Left lung (tissue), 10 donors: ENCODE data around the gene POLR3GL. TPM values are rescaled to one million over a fixed set of nuclear protein-coding genes. Genes with fewer than 3 reads are reported as not detected.

ENCODE experiments used
- ATAC-seq: fragments of 200-7000 bp; cut with Tn5 transposase; one replicate; pipeline ENCODE4 v1.9.1; 2020; ENCODE audit warnings: moderate library complexity
- DNase-seq, 4 donors: peaks; one replicate each; pipeline ENCODE4 v3.0.0-alpha.2; 2013 to 2020
- H3K27ac ChIP-seq, 2 donors: fragments of 200-600 bp; sonication (generic) in 1 of 2; one replicate each; pipeline versions ENCODE4 v1.5.0 to v1.8.0; 2020 to 2021
- H3K27me3 ChIP-seq, 2 donors: fragments of 200-600 bp; sonication (generic) in 1 of 2; one replicate each; pipeline versions ENCODE4 v1.5.0 to v1.8.0; 2020 to 2021
- H3K36me3 ChIP-seq, 2 donors: fragments of 200-600 bp; sonication (generic) in 1 of 2; one replicate each; pipeline versions ENCODE4 v1.5.0 to v1.8.0; 2020 to 2021
- H3K4me1 ChIP-seq, 2 donors: fragments of 200-600 bp; one replicate each; pipeline ENCODE4 v1.8.0; 2021
- H3K4me3 ChIP-seq, 2 donors: fragments of 200-600 bp; sonication (generic) in 1 of 2; one replicate each; pipeline versions ENCODE4 v1.5.0 to v1.8.0; 2020 to 2021; ENCODE audit warnings: mild to moderate bottlenecking in 1 of 2
- H3K9me3 ChIP-seq, 2 donors: fragments of 200-600 bp; sonication (generic) in 1 of 2; one replicate each; pipeline versions ENCODE4 v1.5.0 to v1.8.0; 2020 to 2021
- CTCF ChIP-seq, 2 donors: fragments of 200-600 bp; sonication (generic) in 1 of 2; IDR thresholded peaks; one replicate each; pipeline versions ENCODE4 v1.5.0 to v1.8.0; 2021; ENCODE audit warnings: antibody characterized with exemption in 2 of 2
- intact Hi-C, 2 donors: fragments of 100-400 bp; cut with DNase I; formaldehyde crosslinking; loops; one replicate each; pipeline versions ENCODE4 v1.11.2 to v1.14.2; 2022
- polyA plus RNA-seq, 6 donors: library from polyadenylated mRNA; unstranded; fragments of 120-200 nt; gene quantifications; one replicate each; pipeline ENCODE4 v1.2.1, GENCODE V29; 2013; ENCODE audit not compliant: insufficient read length in 6 of 6
- total RNA-seq, 2 donors: library from RNA; stranded (reverse); fragmentation: NEBNext Ultra II Directional; extraction: Animal tissue kit (Norgen Biotek cat#: 25700); gene quantifications; one replicate each; pipeline ENCODE4 v1.2.1, GENCODE V29; 2021
- donor health status: DM: no; HTN: yes; CAD: no.
- donor health status: DM: no; HTN: no; CAD: no.

POLR3GL gene
- total and polyA plus RNA-seq, 8 donors, result 19.6 to 50.2 (median 44.2) TPM

- intact Hi-C loops, result no loop called here
- H3K9me3 ChIP-seq, result no peaks in the 10 kb centered on the region
- H3K4me3 ChIP-seq, result no peak overlapping the region
- H3K4me1 ChIP-seq, result peaks cover 19 to 60% of the 10 kb centered on the region in 2 donors
- no peaks in the 10 kb centered on the region for H3K36me3 ChIP-seq
- ATAC-seq (no peak), DNase-seq (no peak)
- TF ChIP-seq CTCF (IDR thresholded peaks at IDR 0.05), result no peak
- H3K27ac ChIP-seq, result peak overlapping the region in 1 of 2 donors; percentile 35
- H3K27me3 ChIP-seq, result peaks cover 0 to 5% of the 10 kb centered on the region in 2 donors
Observed at GRCh38 chr1:145955436-145955835, 9.1 kb upstream of the POLR3GL start.

GRCh38 chr1:145956361-145956760 is 8.1 kb upstream of the POLR3GL start:
- H3K4me1 ChIP-seq, result peaks cover 21 to 69% of the 10 kb centered on the region in 2 donors
- DNase-seq (no peak), ATAC-seq (no peak)
- TF ChIP-seq CTCF (IDR thresholded peaks at IDR 0.05), result no peak
- no peaks in the 10 kb centered on the region for H3K36me3 ChIP-seq
- peak overlapping the region; percentile 93 to 98 for H3K27ac ChIP-seq
- peak overlapping the region; percentile 72 to 80 for H3K4me3 ChIP-seq
- no peaks in the 10 kb centered on the region for H3K9me3 ChIP-seq
- peaks cover 0 to 14% of the 10 kb centered on the region in 2 donors for H3K27me3 ChIP-seq
- intact Hi-C loops, result no loop called here

- H3K27me3 ChIP-seq, result peaks cover 0 to 20% of the 10 kb centered on the region in 2 donors
- H3K9me3 ChIP-seq, result no peaks in the 10 kb centered on the region
- H3K4me1 ChIP-seq, result peaks cover 26 to 74% of the 10 kb centered on the region in 2 donors
- DNase-seq (peak in 1 of 4 donors; percentile 78), ATAC-seq (no peak)
- H3K27ac ChIP-seq, result peak overlapping the region; percentile 93 to 98
- intact Hi-C loops, result no loop called here
- TF ChIP-seq CTCF (IDR thresholded peaks at IDR 0.05), result no peak
- H3K4me3 ChIP-seq, result peak overlapping the region; percentile 72 to 80
- H3K36me3 ChIP-seq, result no peaks in the 10 kb centered on the region
Observed at GRCh38 chr1:145956781-145957442, 7.6 kb upstream of the POLR3GL start.

- peak; percentile 90 for ATAC-seq
- DNase-seq, result peak; percentile 96 to 98 (median 98)
- Histone ChIP-seq H3K36me3 (no peaks in the 10 kb centered on the region), H3K27ac (peak within 1 kb of the TSS; percentile 93 to 98), H3K4me1 (peaks cover 28 to 81% of the 10 kb centered on the region in 2 donors), H3K27me3 (peaks cover 0 to 28% of the 10 kb centered on the region in 2 donors), H3K4me3 (peak within 1 kb of the TSS; percentile 72 to 80), H3K9me3 (no peaks in the 10 kb centered on the region)
- intact Hi-C loops, result no loop called here
- TF ChIP-seq CTCF (IDR thresholded peaks at IDR 0.05), result no peak
Observed at GRCh38 chr1:145957443-145958319, 6.8 kb upstream of the POLR3GL start, which contains the start of gene LIX1L. TSS of gene LIX1L (minus strand) at chr1:145958017. CDS start at chr1:145957927, 90 bp downstream.

- H3K4me3 ChIP-seq, result no peak overlapping the region
- H3K4me1 ChIP-seq, result peaks cover 33 to 87% of the 10 kb centered on the region in 2 donors
- DNase-seq (no peak), ATAC-seq (no peak)
- intact Hi-C loops, result no loop called here
- H3K9me3 ChIP-seq, result no peaks in the 10 kb centered on the region
- no peak for TF ChIP-seq CTCF (IDR thresholded peaks at IDR 0.05)
- H3K27me3 ChIP-seq, result peaks cover 0 to 29% of the 10 kb centered on the region in 2 donors
- H3K36me3 ChIP-seq, result no peaks in the 10 kb centered on the region
- H3K27ac ChIP-seq, result no peak overlapping the region
Observed at GRCh38 chr1:145958734-145959133, 5.8 kb upstream of the POLR3GL start.
